ENCODE data around the gene WEE2. TPM values are rescaled to one million over a fixed set of nuclear protein-coding genes. Genes with fewer than 3 reads are reported as not detected.
A peak's percentile ranks its signal among the peaks of the same experiment; 100 is the strongest.

WEE2 gene
- total and polyA plus RNA-seq, 9 of the 15 experiments (the other 6 are each of a cell fraction or from before 2014, with no cell fraction given) = not detected

- peak; percentile 61; the same call in 1 of the 2 replicates for TF ChIP-seq CHD2 (IDR thresholded peaks at IDR 0.05; ENCODE audit: low read depth, low read length)
- peak; percentile 79 for TF ChIP-seq CTCFL (IDR thresholded peaks at IDR 0.05; ENCODE audit: borderline replicate concordance, insufficient read depth, low read depth, low read length, poor library complexity, severe bottlenecking)
- TF ChIP-seq HLTF (IDR thresholded peaks at IDR 0.05) = peak; percentile 98
- no peak for TF ChIP-seq RBM17 (IDR thresholded peaks at IDR 0.05; ENCODE audit: borderline replicate concordance, low read depth, low read length)
- no peak for TF ChIP-seq PBX2 (CRISPR knock-in tag; IDR thresholded peaks at IDR 0.05; ENCODE audit: low read depth)
- TF ChIP-seq PBX2 (tag; conservative IDR thresholded peaks at IDR 0.05; ENCODE audit: low read depth) = peak; percentile 39; the same call in 1 of the 2 replicates
- TF ChIP-seq SUPT5H (IDR thresholded peaks at IDR 0.05) = peak; percentile 99
- peak; percentile 80 for TF ChIP-seq ZNF41 (CRISPR knock-in tag; conservative IDR thresholded peaks at IDR 0.05)
- TF ChIP-seq CHD4 (IDR thresholded peaks at IDR 0.05; ENCODE audit: insufficient read depth, insufficient replicate concordance, low read depth, low read length, poor library complexity, severe bottlenecking) = no peak
- TF ChIP-seq ZNF778 (CRISPR knock-in tag; IDR thresholded peaks at IDR 0.05) = no peak
- TF ChIP-seq FOXP4 (CRISPR knock-in tag; IDR thresholded peaks at IDR 0.05; ENCODE audit: borderline replicate concordance) = peak; percentile 87; the same call in 1 of the 2 replicates
- peak; percentile 99 for TF ChIP-seq NEUROD1 (IDR thresholded peaks at IDR 0.05; ENCODE audit: borderline replicate concordance, low read depth, low read length, partially characterized antibody)
- TF ChIP-seq CREB3L1 (IDR thresholded peaks at IDR 0.05; ENCODE audit: borderline replicate concordance, low read depth) = peak; percentile 95
- TF ChIP-seq ZNF239 (CRISPR knock-in tag; IDR thresholded peaks at IDR 0.05) = peak; percentile 54
- no peak for TF ChIP-seq FOS (IDR thresholded peaks at IDR 0.05; ENCODE audit: extremely low read depth, insufficient read length)
- TF ChIP-seq FOXA1 (IDR thresholded peaks at IDR 0.05; ENCODE audit: borderline replicate concordance) = no peak
- TF ChIP-seq TCFL5 (CRISPR knock-in tag; conservative IDR thresholded peaks at IDR 0.05) = no peak
- peak; percentile 93 for TF ChIP-seq CC2D1A (IDR thresholded peaks at IDR 0.05)
- TF ChIP-seq LARP7 (IDR thresholded peaks at IDR 0.05) = peak; percentile 97
- no peak for TF ChIP-seq ZBTB8A (IDR thresholded peaks at IDR 0.05; ENCODE audit: partially characterized antibody)
Measured at GRCh38 chr7:141737836-141738591, 29.9 kb downstream of the WEE2 start, which contains the start of gene SSBP1 (continued).

Data from K562 (cell line).